GM19463 (cell line): ENCODE results near the gene TRAP1.

ENCODE experiments used
- ATAC-seq: cut with Tn5 transposase; IDR thresholded peaks from one replicate; pipeline ENCODE4 v1.9.1; 2021; ENCODE audit warnings: mild to moderate bottlenecking, moderate library complexity; ENCODE audit not compliant: unreplicated experiment

The TRAP1 gene

GRCh38 chr16:3652373-3653195 is 64.7 kb downstream of the TRAP1 start:
- no peak for ATAC-seq

GRCh38 chr16:3651461-3652372 is 65.6 kb downstream of the TRAP1 start:
- ATAC-seq: no peak

- ATAC-seq: no peak
Measured at GRCh38 chr16:3650631-3651265, 66.6 kb downstream of the TRAP1 start.

- no peak for ATAC-seq
Measured at GRCh38 chr16:3646348-3646920, 70.9 kb downstream of the TRAP1 start.

GRCh38 chr16:3645504-3646347 is 71.6 kb downstream of the TRAP1 start:
- ATAC-seq: no peak

- ATAC-seq: no peak
Measured at GRCh38 chr16:3645108-3645503, 72.2 kb downstream of the TRAP1 start.

- no peak for ATAC-seq
Measured at GRCh38 chr16:3643095-3643730, 74.1 kb downstream of the TRAP1 start.

GRCh38 chr16:3642397-3643094 is 74.8 kb downstream of the TRAP1 start:
- ATAC-seq: no peak

- ATAC-seq: no peak
Measured at GRCh38 chr16:3641801-3642396, 75.4 kb downstream of the TRAP1 start.

- no peak for ATAC-seq
Measured at GRCh38 chr16:3640632-3641501, 76.5 kb downstream of the TRAP1 start.

- no peak for ATAC-seq
Measured at GRCh38 chr16:3640207-3640606, 77.1 kb downstream of the TRAP1 start.

- no peak for ATAC-seq
Measured at GRCh38 chr16:3638916-3639644, 78.2 kb downstream of the TRAP1 start.

GRCh38 chr16:3637371-3637923 is 79.9 kb downstream of the TRAP1 start:
- ATAC-seq: no peak

GRCh38 chr16:3625911-3626732 is 91.2 kb downstream of the TRAP1 start:
- peak; percentile 44 for ATAC-seq

- ATAC-seq: no peak
Measured at GRCh38 chr16:3625331-3625730, 92.0 kb downstream of the TRAP1 start.

GRCh38 chr16:3623642-3624041 is 93.7 kb downstream of the TRAP1 start:
- ATAC-seq: no peak
